MM.1S (cell line): ENCODE measurements around the gene RPL29.

Source experiments
- DNase-seq: peaks from one replicate; pipeline ENCODE4 v3.0.0-alpha.2; 2015
- H2AFZ ChIP-seq: fragments of 300-600 bp; sonication (generic); 2 replicates; pipeline ENCODE4 v1.6.0; 2016; ENCODE audit warnings: antibody characterized with exemption, low read length
- H3F3A ChIP-seq: fragments of 300-600 bp; sonication (generic); 2 replicates; pipeline ENCODE4 v1.6.1; 2016; ENCODE audit warnings: mild to moderate bottlenecking, antibody characterized with exemption, low read length, moderate library complexity, mixed read lengths; ENCODE audit not compliant: insufficient read depth
- H3K27ac ChIP-seq: fragments of 300-600 bp; sonication (generic); 2 replicates; pipeline ENCODE4 v1.5.1; 2016; ENCODE audit warnings: mild to moderate bottlenecking, low read length
- H3K27me3 ChIP-seq: fragments of 300-600 bp; sonication (generic); replicated peaks from 2 replicates; pipeline ENCODE4 v1.6.0; 2016; ENCODE audit warnings: low read length; ENCODE audit not compliant: insufficient read depth
- H3K36me3 ChIP-seq: fragments of 300-600 bp; sonication (generic); replicated peaks from 2 replicates; pipeline ENCODE4 v1.6.1; 2016; ENCODE audit warnings: mild to moderate bottlenecking, low read length, mixed read lengths; ENCODE audit not compliant: insufficient read depth
- H3K4me1 ChIP-seq: fragments of 300-600 bp; sonication (generic); 2 replicates; pipeline ENCODE4 v1.6.1; 2016; ENCODE audit warnings: low read length, mixed read lengths
- H3K4me2 ChIP-seq: fragments of 300-600 bp; sonication (generic); 2 replicates; pipeline ENCODE4 v1.6.0; 2016; ENCODE audit warnings: low read depth, low read length
- H3K4me3 ChIP-seq: fragments of 300-600 bp; sonication (generic); 2 replicates; pipeline ENCODE4 v1.5.1; 2016; ENCODE audit warnings: low read length, mixed read lengths
- H3K79me2 ChIP-seq: fragments of 300-600 bp; sonication (generic); 2 replicates; pipeline ENCODE4 v1.6.1; 2016; ENCODE audit warnings: mixed run types, low read length, mixed read lengths
- H3K9ac ChIP-seq: fragments of 300-600 bp; sonication (generic); 2 replicates; pipeline ENCODE4 v1.6.1; 2016; ENCODE audit warnings: low read length, mixed read lengths
- H3K9me2 ChIP-seq: fragments of 300-600 bp; sonication (generic); replicated peaks from 2 replicates; pipeline ENCODE4 v1.6.1; 2016; ENCODE audit warnings: mild to moderate bottlenecking, low read length, mixed read lengths; ENCODE audit not compliant: insufficient read depth
- H3K9me3 ChIP-seq: fragments of 300-600 bp; sonication (generic); replicated peaks from 2 replicates; pipeline ENCODE4 v1.6.1; 2016; ENCODE audit warnings: mild to moderate bottlenecking, low read length, mixed read lengths; ENCODE audit not compliant: insufficient read depth
- H4K20me1 ChIP-seq: fragments of 300-600 bp; sonication (generic); 2 replicates; pipeline ENCODE4 v1.6.1; 2016; ENCODE audit warnings: mild to moderate bottlenecking, low read length, moderate library complexity, mixed read lengths; ENCODE audit not compliant: insufficient read depth
- CTCF ChIP-seq: fragments of 300-600 bp; sonication (generic); IDR thresholded peaks from 2 replicates; pipeline ENCODE4 v1.5.1; 2016; ENCODE audit warnings: antibody characterized with exemption, low read length, mixed read lengths
- EZH2 ChIP-seq: fragments of 300-600 bp; sonication (generic); optimal IDR thresholded peaks from 2 replicates; pipeline ENCODE3; 2017; ENCODE audit warnings: low read depth, mild to moderate bottlenecking, antibody characterized with exemption, low read length, mixed read lengths
- EZH2phosphoT487 ChIP-seq: fragments of 300-600 bp; sonication (generic); IDR thresholded peaks from 2 replicates; pipeline ENCODE4 v1.6.1; 2018; ENCODE audit warnings: antibody characterized with exemption, low read length

The RPL29 gene

GRCh38 chr3:51968883-51969678 lies 26.6 kb downstream of the RPL29 start:
- H3K9ac ChIP-seq, result no peak overlapping the region

GRCh38 chr3:51968170-51968775 lies 27.4 kb downstream of the RPL29 start:
- no peaks in the 10 kb centered on the region for H3K9me3 ChIP-seq
- H4K20me1 ChIP-seq, result no peaks in the 10 kb centered on the region
- H3K27me3 ChIP-seq, result no peaks in the 10 kb centered on the region
- peak overlapping the region; percentile 69 for H3K4me3 ChIP-seq
- H3K79me2 ChIP-seq, result peaks cover 1% of the 10 kb centered on the region; the same call in 1 of the 2 replicates
- no peak for DNase-seq
- peaks cover 3% of the 10 kb centered on the region; the same call in 1 of the 2 replicates for H3F3A ChIP-seq
- no peak overlapping the region for H3K27ac ChIP-seq
- H3K4me2 ChIP-seq, result peak overlapping the region; percentile 95
- 0 out of 2 replicates have a peak overlapping the region, but pooled peaks have one; percentile 58 for H2AFZ ChIP-seq
- H3K9ac ChIP-seq, result peak overlapping the region; percentile 50; the same call in 1 of the 2 replicates
- no peaks in the 10 kb centered on the region for H3K9me2 ChIP-seq
- 0 out of 2 replicates have a peak, but pooled peaks cover 4% of the 10 kb centered on the region for H3K4me1 ChIP-seq
- H3K36me3 ChIP-seq, result no peaks in the 10 kb centered on the region
- TF ChIP-seq EZH2phosphoT487 (no peak), EZH2 (no peak), CTCF (no peak)

More at GRCh38 chr3:51968883-51969678, 26.6 kb downstream of the RPL29 start:
- no peaks in the 10 kb centered on the region for H3K27me3 ChIP-seq
- no peaks in the 10 kb centered on the region for H3K36me3 ChIP-seq
- no peaks in the 10 kb centered on the region for H3K9me2 ChIP-seq
- H3K4me3 ChIP-seq, result no peak overlapping the region
- TF ChIP-seq CTCF (no peak), EZH2 (no peak)
- H3K4me1 ChIP-seq, result peaks cover 5% of the 10 kb centered on the region
- H3K79me2 ChIP-seq, result peaks cover 7% of the 10 kb centered on the region
- H2AFZ ChIP-seq, result no peak overlapping the region
- H4K20me1 ChIP-seq, result no peaks in the 10 kb centered on the region
- H3F3A ChIP-seq, result peaks cover 4% of the 10 kb centered on the region; the same call in 1 of the 2 replicates
- DNase-seq, result no peak
- no peaks in the 10 kb centered on the region for H3K9me3 ChIP-seq
- H3K4me2 ChIP-seq, result no peak overlapping the region
- no peak overlapping the region for H3K27ac ChIP-seq

GRCh38 chr3:51967384-51968169 lies 28.1 kb downstream of the RPL29 start, which contains the start of gene PCBP4:
Gene PCBP4, minus strand, starts transcription at chr3:51967454. Its CDS starts 6,214 bp downstream, at chr3:51961240.
- DNase-seq, result peak; percentile 40
- TF ChIP-seq EZH2phosphoT487, result no peak
- no peak for TF ChIP-seq EZH2
- no peak for TF ChIP-seq CTCF
- Histone ChIP-seq H3K27me3 (no peaks in the 10 kb centered on the region), H2AFZ (peak within 1 kb of the TSS; percentile 85), H3F3A (peaks cover 3% of the 10 kb centered on the region; the same call in 1 of the 2 replicates), H3K79me2 (no peaks in the 10 kb centered on the region), H4K20me1 (no peaks in the 10 kb centered on the region), H3K9me2 (no peaks in the 10 kb centered on the region), H3K36me3 (no peaks in the 10 kb centered on the region), H3K4me2 (peak within 1 kb of the TSS; percentile 95), H3K4me3 (peak within 1 kb of the TSS; percentile 69), H3K27ac (no peak within 1 kb of the TSS), H3K9me3 (no peaks in the 10 kb centered on the region), H3K4me1 (0 out of 2 replicates have a peak, but pooled peaks cover 4% of the 10 kb centered on the region), H3K9ac (peak within 1 kb of the TSS; percentile 63; the same call in 1 of the 2 replicates)
